ENCODE results near the gene SFTPD. TPM values are rescaled to one million over a fixed set of nuclear protein-coding genes. Genes with fewer than 3 reads are reported as not detected.

Gene SFTPD
- total RNA-seq, 2 donors from 2014 or later, result 0.74 to 2.1 TPM

DNA sequence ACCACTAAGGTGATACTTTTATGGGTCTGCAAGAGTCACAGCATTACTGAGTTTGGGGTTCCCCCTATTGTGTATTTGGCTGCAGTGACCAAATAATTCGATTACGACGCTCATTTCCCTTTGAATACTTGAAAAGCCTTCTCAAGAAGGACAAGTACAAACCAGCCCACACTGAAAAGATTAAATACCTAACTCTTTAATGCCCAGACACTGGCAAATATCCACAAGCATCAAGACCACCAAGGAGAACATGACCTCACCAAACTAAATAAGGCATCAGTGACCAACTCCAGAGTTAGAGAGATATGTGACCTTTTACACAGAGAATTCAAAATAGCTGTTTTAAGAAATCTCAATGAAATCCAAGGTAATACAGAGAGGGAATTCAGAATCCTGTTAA lies 31.8 kb upstream of the SFTPD start:
- no peak for DNase-seq (ENCODE audit: low spot score)
- no peak overlapping the region for H3K4me3 ChIP-seq
- no peaks in the 10 kb centered on the region for H3K27me3 ChIP-seq
- H3K36me3 ChIP-seq, result no peaks in the 10 kb centered on the region
- peaks cover 0 to 30% of the 10 kb centered on the region in 2 donors for H3K4me1 ChIP-seq
- TF ChIP-seq CTCF (IDR thresholded peaks at IDR 0.05), result no peak
- H3K9me3 ChIP-seq, result no peaks in the 10 kb centered on the region
- peak overlapping the region; percentile 77 to 79 for H3K27ac ChIP-seq

- TF ChIP-seq CTCF (IDR thresholded peaks at IDR 0.05), result no peak
- Histone ChIP-seq H3K4me3 (no peak overlapping the region), H3K36me3 (no peaks in the 10 kb centered on the region), H3K9me3 (no peaks in the 10 kb centered on the region), H3K4me1 (peaks cover 0 to 30% of the 10 kb centered on the region in 2 donors), H3K27ac (no peak overlapping the region), H3K27me3 (no peaks in the 10 kb centered on the region)
- no peak for DNase-seq (ENCODE audit: low spot score)
These were observed 31.2 kb upstream of the SFTPD start for GRCh38 chr10:79979976-79980687.

DNA sequence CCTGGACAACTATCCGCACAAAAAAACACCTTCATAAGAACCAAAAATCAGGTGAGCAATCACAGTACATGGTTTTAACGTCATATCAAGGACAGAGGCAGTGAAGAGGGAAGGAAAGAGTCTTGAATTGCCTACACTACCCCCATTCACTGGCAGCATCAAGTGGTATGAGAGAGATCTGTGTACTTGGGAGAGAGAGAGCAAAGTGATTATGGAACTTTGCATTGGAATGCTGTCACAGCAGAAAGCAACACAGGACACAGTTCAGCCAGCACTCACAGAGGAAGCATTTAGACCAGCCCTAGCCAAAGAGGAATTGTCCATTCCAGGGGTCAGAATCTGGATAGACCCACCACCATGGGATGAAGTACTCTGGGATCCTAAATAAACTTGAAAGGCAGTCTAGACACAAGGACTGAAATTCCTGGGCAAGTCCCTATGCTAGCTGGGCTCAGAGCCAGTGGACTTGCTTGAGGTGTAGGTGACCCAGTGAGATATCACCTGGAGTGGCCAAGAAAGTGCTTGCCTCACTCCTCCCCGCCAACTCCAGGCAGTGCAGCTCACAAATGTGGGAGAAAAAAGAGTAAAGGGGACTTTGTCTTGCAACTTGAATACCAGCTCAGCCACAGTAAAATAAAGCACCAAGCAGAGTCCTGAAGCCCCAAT lies 30.5 kb upstream of the SFTPD start:
- TF ChIP-seq CTCF (IDR thresholded peaks at IDR 0.05), result no peak
- Histone ChIP-seq H3K27ac (no peak overlapping the region), H3K36me3 (no peaks in the 10 kb centered on the region), H3K4me3 (no peak overlapping the region), H3K9me3 (no peaks in the 10 kb centered on the region), H3K27me3 (no peaks in the 10 kb centered on the region), H3K4me1 (peaks cover 0 to 30% of the 10 kb centered on the region in 2 donors)
- no peak for DNase-seq (ENCODE audit: low spot score)

DNA sequence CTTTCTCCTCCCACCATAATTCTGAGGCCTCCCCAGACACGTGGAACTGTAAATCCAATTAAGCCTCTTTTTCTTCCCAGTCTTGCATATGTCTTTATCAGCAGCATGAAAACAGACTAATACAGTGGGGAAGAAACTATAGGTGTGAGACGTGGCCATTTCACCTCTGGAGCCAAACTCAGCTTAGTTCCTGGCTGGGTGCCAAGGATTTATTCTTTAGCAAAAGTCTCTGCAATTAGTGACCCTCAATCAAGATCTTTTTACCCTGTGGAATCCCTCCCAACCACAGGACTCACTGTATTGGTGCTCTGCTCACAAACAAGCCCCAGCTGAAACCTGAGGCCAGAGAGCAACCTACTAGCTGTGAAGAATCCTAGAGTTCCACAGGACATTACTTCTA lies 28.1 kb upstream of the SFTPD start:
- no peak overlapping the region for H3K27ac ChIP-seq
- H3K36me3 ChIP-seq, result no peaks in the 10 kb centered on the region
- peaks cover 0 to 19% of the 10 kb centered on the region in 2 donors for H3K4me1 ChIP-seq
- TF ChIP-seq CTCF (IDR thresholded peaks at IDR 0.05), result no peak
- no peaks in the 10 kb centered on the region for H3K9me3 ChIP-seq
- no peak for DNase-seq (ENCODE audit: low spot score)
- no peak overlapping the region for H3K4me3 ChIP-seq
- no peaks in the 10 kb centered on the region for H3K27me3 ChIP-seq

GRCh38 chr10:79970062-79970461 lies 21.2 kb upstream of the SFTPD start:
- Histone ChIP-seq H3K27ac (no peak overlapping the region), H3K4me1 (no peaks in the 10 kb centered on the region), H3K4me3 (no peak overlapping the region), H3K9me3 (peaks cover 0 to 13% of the 10 kb centered on the region in 2 donors), H3K36me3 (no peaks in the 10 kb centered on the region), H3K27me3 (no peaks in the 10 kb centered on the region)
- no peak for TF ChIP-seq CTCF (IDR thresholded peaks at IDR 0.05)
- no peak for DNase-seq (ENCODE audit: low spot score)
